HepG2 (cell line): ENCODE data around the gene HRH3. TPM values are rescaled to one million over a fixed set of nuclear protein-coding genes. Genes with fewer than 3 reads are reported as not detected.
A peak's percentile ranks its signal among the peaks of the same experiment; 100 is the strongest.

Experiments
- ATAC-seq: fragments of 200-7000 bp; cut with Tn5 transposase; 3 replicates; pipeline ENCODE4 v1.9.1; 2020; ENCODE audit warnings: mild to moderate bottlenecking, moderate library complexity
- BruUV-seq: library from RNA; stranded (reverse); fragments of 400-500 nt; replicated peaks from 2 replicates; lab custom pipeline; 2021; lab: Mats Ljungman, UMichigan
- CTCF ChIA-PET: fragments of 300-600 bp; formaldehyde crosslinking; extraction: SDS; loops from one replicate; lab custom pipeline; 2021; ENCODE audit warnings: low total read pairs, inconsistent platforms, low intra/inter-chr PET ratio; lab: Yijun Ruan, JAX
- POLR2A ChIA-PET: fragments of 350-600 bp; sonication (Branson Sonifier 250); formaldehyde crosslinking; loops from one replicate; lab custom pipeline; 2020; ENCODE audit warnings: antibody characterized with exemption, inconsistent platforms; lab: Yijun Ruan, JAX
- DNase-seq: peaks from one replicate; pipeline ENCODE4 v3.0.0-alpha.2; 2015; ENCODE audit warnings: low spot score
- FAIRE-seq: peaks from 3 replicates; lab custom pipeline; 2011; peaks lifted over from hg19 to GRCh38; lab: Jason Lieb, UNC
- H2AFZ ChIP-seq: one replicate; pipeline ENCODE4 v1.6.1; 2011; ENCODE audit warnings: low read length, inconsistent platforms
- H3K27ac ChIP-seq: fragments of 300-600 bp; 3 replicates; pipeline ENCODE4 v1.8.0; 2011; ENCODE audit warnings: mixed run types, mild to moderate bottlenecking, mixed read lengths, low read length, inconsistent platforms; ENCODE audit not compliant: insufficient read depth; ENCODE audit errors: extremely low read length
- H3K27me3 ChIP-seq, 2 experiments: fragments of 200-600 bp in 1 of 2; 2 replicates in 1 of 2; 3 replicates in 1 of 2; pipeline versions ENCODE4 v1.6.0 to v1.8.0; 2011; ENCODE audit warnings: low read length in 2 of 2, mild to moderate bottlenecking in 2 of 2, moderate library complexity in 2 of 2, inconsistent platforms in 1 of 2; ENCODE audit not compliant: insufficient read depth in 2 of 2, control insufficient read depth in 1 of 2
- H3K36me3 ChIP-seq, 2 experiments: fragments of 200-600 bp in 1 of 2; replicated peaks in 1 of 2; 2 replicates in 1 of 2; 3 replicates in 1 of 2; pipeline versions ENCODE4 v1.5.1 to v1.8.0; 2011; ENCODE audit warnings: low read length in 2 of 2, inconsistent platforms in 1 of 2; ENCODE audit not compliant: insufficient read depth in 2 of 2, control insufficient read depth in 1 of 2
- H3K4me1 ChIP-seq: 2 replicates; pipeline ENCODE4 v1.5.1; 2012; ENCODE audit warnings: low read length, inconsistent platforms; ENCODE audit not compliant: insufficient read depth
- H3K4me2 ChIP-seq: 2 replicates; pipeline ENCODE4 v1.6.0; 2011; ENCODE audit warnings: low read depth, low read length, inconsistent platforms
- H3K4me3 ChIP-seq, 3 experiments: fragments of 200-600 bp in 1 of 3; sonication (generic), shearing (Covaris generic) in 1 of 3; replicated peaks in 1 of 3; 2 replicates each; pipeline ENCODE4 v1.5.1; 2011 to 2016; ENCODE audit warnings: low read length in 3 of 3, inconsistent platforms in 2 of 3, low read depth in 2 of 3, mild to moderate bottlenecking in 2 of 3, control low read depth in 1 of 3, mixed read lengths in 1 of 3; ENCODE audit not compliant: insufficient read depth in 1 of 3
- H3K79me2 ChIP-seq: one replicate; pipeline ENCODE4 v1.6.1; 2011; ENCODE audit warnings: low read length, inconsistent platforms; ENCODE audit not compliant: insufficient read depth
- H3K9ac ChIP-seq: 2 replicates; pipeline ENCODE4 v1.6.0; 2011; ENCODE audit warnings: mild to moderate bottlenecking, low read depth, low read length, inconsistent platforms; ENCODE audit not compliant: insufficient read depth
- H3K9me3 ChIP-seq: 2 replicates; pipeline ENCODE4 v1.5.1; 2012; ENCODE audit warnings: mild to moderate bottlenecking, low read length
- H4K20me1 ChIP-seq: 2 replicates; pipeline ENCODE4 v1.6.0; 2011; ENCODE audit warnings: inconsistent platforms, mild to moderate bottlenecking, low read length, moderate library complexity; ENCODE audit not compliant: insufficient read depth
- BRD4 ChIP-seq: sonication (generic); formaldehyde crosslinking; IDR thresholded peaks from 2 replicates; pipeline ENCODE4 v1.4.0; 2020; ENCODE audit warnings: missing genetic modification reagents
- HES4 ChIP-seq: sonication (generic); formaldehyde crosslinking; IDR thresholded peaks from 2 replicates; pipeline ENCODE4 v1.9.0; 2021; ENCODE audit warnings: mild to moderate bottlenecking, missing genetic modification reagents, borderline replicate concordance
- MYC ChIP-seq: sonication (generic); formaldehyde crosslinking; IDR thresholded peaks from 2 replicates; pipeline ENCODE4 v1.9.0; 2021; ENCODE audit warnings: missing genetic modification reagents, borderline replicate concordance
- POLR2AphosphoS2 ChIP-seq: IDR thresholded peaks from 2 replicates; pipeline ENCODE4 v1.6.1; 2011; ENCODE audit warnings: low read depth, low read length, improper control_type of control experiment
- RBAK ChIP-seq: sonication (generic); formaldehyde crosslinking; IDR thresholded peaks from 2 replicates; pipeline ENCODE4 v1.5.1; 2020; ENCODE audit warnings: mild to moderate bottlenecking, missing genetic modification reagents
- SIX1 ChIP-seq: sonication (generic); formaldehyde crosslinking; IDR thresholded peaks from 2 replicates; pipeline ENCODE4 v1.4.0; 2020; ENCODE audit warnings: missing genetic modification reagents, borderline replicate concordance
- TAF1 ChIP-seq: sonication (generic); formaldehyde crosslinking; IDR thresholded peaks from 2 replicates; pipeline ENCODE4 v1.4.0; 2020; ENCODE audit warnings: missing genetic modification reagents
- ZNF331 ChIP-seq: sonication (generic); formaldehyde crosslinking; IDR thresholded peaks from 2 replicates; pipeline ENCODE4 v1.4.0; 2020; ENCODE audit warnings: missing genetic modification reagents
- ZNF562 ChIP-seq: sonication (generic); formaldehyde crosslinking; IDR thresholded peaks from 2 replicates; pipeline ENCODE4 v1.8.0; 2022; ENCODE audit warnings: missing genetic modification reagents, borderline replicate concordance
- ZNF569 ChIP-seq: sonication (generic); formaldehyde crosslinking; IDR thresholded peaks from 2 replicates; pipeline ENCODE4 v1.5.0; 2020; ENCODE audit warnings: mild to moderate bottlenecking, missing genetic modification reagents, moderate library complexity, borderline replicate concordance
- ZNF768 ChIP-seq: sonication (generic); formaldehyde crosslinking; IDR thresholded peaks from 2 replicates; pipeline ENCODE4 v1.4.0; 2020; ENCODE audit warnings: missing genetic modification reagents
- ZNF790 ChIP-seq: sonication (generic); formaldehyde crosslinking; IDR thresholded peaks from 2 replicates; pipeline ENCODE4 v1.8.0; 2022; ENCODE audit warnings: missing genetic modification reagents, mild to moderate bottlenecking, borderline replicate concordance
- WGBS: methylation state at CpG from one replicate; pipeline ENCODE4 v1.1.6; 2017; ENCODE audit warnings: low lambda C conversion rate; 5-methylcytosine and 5-hydroxymethylcytosine counted together
- in situ Hi-C: cut with HindIII; loops from 2 replicates; pipeline ENCODE4 v1.10.0; 2017; ENCODE audit warnings: low pct_unique_long_range_greater_than_20kb; ENCODE audit not compliant: extremely low pct_ligation_motif_present
- intact Hi-C: fragments of 100-400 bp; cut with micrococcal nuclease; formaldehyde crosslinking; loops from one replicate; pipeline ENCODE4 v1.10.0; 2022; ENCODE audit not compliant: unreplicated experiment
- polyA plus RNA-seq, 8 experiments: library from polyadenylated mRNA; depleted of rRNA in 3 of 8; stranded (reverse) in 7 of 8; unstranded in 1 of 8; fragments of >200 nt; fragmentation: Illumina TruSeq in 4 of 8; extraction: Trizol in 4 of 8; gene quantifications; 2 replicates each; pipeline versions ENCODE4 v1.2.1 to v1.2.3, GENCODE V29; 2011 to 2016; ENCODE audit warnings: low read depth in 4 of 8, missing spikeins in 1 of 8, mixed read lengths in 1 of 8; ENCODE audit not compliant: insufficient read depth in 1 of 8
- total RNA-seq, 5 experiments: library from RNA; depleted of rRNA; stranded (reverse); fragments of >200 nt; fragmentation: Illumina TruSeq; extraction: Trizol; gene quantifications; 2 replicates each; pipeline ENCODE4 v1.2.3, GENCODE V29; 2016; ENCODE audit warnings: low read depth in 1 of 5
- TF ChIP-seq, protein P1 (sequence below): sonication (generic); formaldehyde crosslinking; IDR thresholded peaks from 2 replicates; pipeline ENCODE4 v1.4.0; 2020; ENCODE audit warnings: missing genetic modification reagents
- TF ChIP-seq, protein P2 (sequence below): sonication (generic); formaldehyde crosslinking; IDR thresholded peaks from 2 replicates; pipeline ENCODE4 v1.8.0; 2022; ENCODE audit warnings: missing genetic modification reagents, mild to moderate bottlenecking, inconsistent platforms, borderline replicate concordance
- TF ChIP-seq, protein P3 (sequence below): sonication (generic); formaldehyde crosslinking; IDR thresholded peaks from 2 replicates; pipeline ENCODE4 v1.8.1; 2023; ENCODE audit warnings: mild to moderate bottlenecking, moderate library complexity, missing genetic modification reagents

The HRH3 gene
- total and polyA plus RNA-seq, 2 of the 13 experiments (the other 11 are each of a cell fraction or from before 2014, with no cell fraction given), result 0.18 TPM; not detected in 1

DNA sequence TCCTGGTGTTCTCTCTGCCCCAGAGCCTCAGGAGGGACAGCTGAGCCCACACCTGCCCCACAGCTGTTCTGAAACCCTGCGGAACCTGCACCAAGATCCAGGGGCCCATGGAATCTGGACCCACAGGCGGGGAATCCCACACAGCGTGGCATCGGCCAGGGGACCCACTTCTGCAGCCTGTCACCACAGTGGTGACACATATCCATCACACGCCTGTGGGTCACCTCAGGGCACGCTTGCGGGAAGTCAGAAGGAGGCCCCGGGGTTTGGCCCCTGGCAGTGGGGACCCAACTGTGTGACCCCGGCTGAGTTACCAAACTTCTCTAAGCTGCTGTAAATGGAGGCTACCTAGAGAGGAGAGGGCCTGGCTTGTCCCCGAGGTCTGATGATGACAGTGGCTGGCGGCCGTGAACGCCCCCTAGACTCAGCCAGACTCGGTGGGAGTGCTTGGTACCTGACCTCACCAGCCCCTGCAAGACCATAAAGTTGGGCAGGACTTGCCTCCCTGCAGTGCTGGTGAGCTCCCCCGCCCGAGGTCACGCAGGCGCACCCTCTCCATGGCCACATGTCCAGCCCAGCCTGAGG, 2.3 kb upstream of the HRH3 start (continued):
- TF ChIP-seq, protein P1, sequence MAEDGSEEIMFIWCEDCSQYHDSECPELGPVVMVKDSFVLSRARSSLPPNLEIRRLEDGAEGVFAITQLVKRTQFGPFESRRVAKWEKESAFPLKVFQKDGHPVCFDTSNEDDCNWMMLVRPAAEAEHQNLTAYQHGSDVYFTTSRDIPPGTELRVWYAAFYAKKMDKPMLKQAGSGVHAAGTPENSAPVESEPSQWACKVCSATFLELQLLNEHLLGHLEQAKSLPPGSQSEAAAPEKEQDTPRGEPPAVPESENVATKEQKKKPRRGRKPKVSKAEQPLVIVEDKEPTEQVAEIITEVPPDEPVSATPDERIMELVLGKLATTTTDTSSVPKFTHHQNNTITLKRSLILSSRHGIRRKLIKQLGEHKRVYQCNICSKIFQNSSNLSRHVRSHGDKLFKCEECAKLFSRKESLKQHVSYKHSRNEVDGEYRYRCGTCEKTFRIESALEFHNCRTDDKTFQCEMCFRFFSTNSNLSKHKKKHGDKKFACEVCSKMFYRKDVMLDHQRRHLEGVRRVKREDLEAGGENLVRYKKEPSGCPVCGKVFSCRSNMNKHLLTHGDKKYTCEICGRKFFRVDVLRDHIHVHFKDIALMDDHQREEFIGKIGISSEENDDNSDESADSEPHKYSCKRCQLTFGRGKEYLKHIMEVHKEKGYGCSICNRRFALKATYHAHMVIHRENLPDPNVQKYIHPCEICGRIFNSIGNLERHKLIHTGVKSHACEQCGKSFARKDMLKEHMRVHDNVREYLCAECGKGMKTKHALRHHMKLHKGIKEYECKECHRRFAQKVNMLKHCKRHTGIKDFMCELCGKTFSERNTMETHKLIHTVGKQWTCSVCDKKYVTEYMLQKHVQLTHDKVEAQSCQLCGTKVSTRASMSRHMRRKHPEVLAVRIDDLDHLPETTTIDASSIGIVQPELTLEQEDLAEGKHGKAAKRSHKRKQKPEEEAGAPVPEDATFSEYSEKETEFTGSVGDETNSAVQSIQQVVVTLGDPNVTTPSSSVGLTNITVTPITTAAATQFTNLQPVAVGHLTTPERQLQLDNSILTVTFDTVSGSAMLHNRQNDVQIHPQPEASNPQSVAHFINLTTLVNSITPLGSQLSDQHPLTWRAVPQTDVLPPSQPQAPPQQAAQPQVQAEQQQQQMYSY, result no peak
- TF ChIP-seq, protein P2, sequence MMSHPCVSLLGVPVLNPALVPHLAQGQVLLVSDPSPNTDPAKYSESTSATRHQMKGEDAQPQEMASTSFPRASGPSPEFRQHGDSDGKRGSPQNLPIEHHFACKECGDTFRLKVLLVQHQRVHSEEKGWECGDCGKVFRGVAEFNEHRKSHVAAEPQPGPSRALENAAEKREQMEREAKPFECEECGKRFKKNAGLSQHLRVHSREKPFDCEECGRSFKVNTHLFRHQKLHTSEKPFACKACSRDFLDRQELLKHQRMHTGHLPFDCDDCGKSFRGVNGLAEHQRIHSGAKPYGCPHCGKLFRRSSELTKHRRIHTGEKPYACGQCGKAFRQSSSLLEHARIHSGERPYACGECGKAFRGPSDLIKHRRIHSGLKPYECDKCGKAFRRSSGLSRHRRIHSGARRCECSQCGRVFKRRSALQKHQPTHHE (CRISPR knock-in tag), result no peak
- TF ChIP-seq MYC (CRISPR knock-in tag) (0 out of 2 replicates have a peak, but pooled peaks have one; percentile 10), ZNF768 (CRISPR knock-in tag) (peak; percentile 37; the same call in 1 of the 2 replicates)
- TF ChIP-seq, all 625 proteins: peak for 5

DNA sequence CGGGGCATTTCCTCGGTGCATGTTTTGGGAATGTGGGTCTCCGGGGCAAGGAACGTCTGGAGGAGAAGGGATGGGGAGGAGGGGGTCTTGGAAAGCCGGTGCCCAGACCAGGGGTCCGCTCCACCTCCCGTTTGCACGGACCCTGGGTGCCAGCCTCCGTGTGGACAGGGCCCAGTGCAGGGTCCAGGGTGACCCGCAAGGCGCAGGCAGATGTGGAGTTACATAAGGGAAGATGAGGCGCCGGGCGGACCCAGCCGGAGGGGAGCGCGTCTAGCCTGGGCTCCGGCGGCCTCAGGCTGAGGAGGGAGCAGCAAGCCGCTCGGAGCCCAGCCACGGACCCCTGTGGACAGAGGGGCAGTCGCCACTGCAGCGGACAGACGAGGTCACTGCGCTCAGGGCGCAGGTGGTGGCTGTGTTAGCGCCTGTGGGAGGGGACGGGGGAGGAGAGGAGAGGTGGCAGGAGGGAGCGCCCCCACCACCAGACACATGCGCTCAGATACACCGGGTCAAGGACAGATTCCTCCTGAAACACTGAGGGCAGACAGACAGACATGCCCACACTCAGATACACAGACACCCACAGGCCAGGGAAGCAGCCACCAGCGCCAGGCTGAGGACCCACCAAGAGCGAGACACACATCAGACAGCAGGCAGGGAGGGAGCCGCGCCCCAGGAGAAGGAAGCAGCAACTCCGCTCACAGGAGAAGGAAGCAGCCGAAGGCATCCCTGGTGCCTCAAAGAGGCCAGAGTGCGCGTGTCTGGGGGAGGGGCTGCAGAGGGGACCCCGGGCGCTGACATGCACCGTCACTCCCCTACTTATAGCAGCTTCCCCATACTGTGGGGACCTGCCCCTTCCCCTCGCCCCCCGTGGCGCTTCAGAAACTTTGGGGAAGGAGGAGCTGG, 839 bp upstream of the HRH3 start:
- ATAC-seq, result peak; percentile 11
- no peaks in the 10 kb centered on the region for H3K9me3 ChIP-seq
- 20% methylated on average over 40 of the region's 46 CpGs for WGBS
- peak overlapping the region; percentile 48 for H3K4me2 ChIP-seq
- no TSS peak for BruUV-seq
- H3K27me3 ChIP-seq, result peaks cover 67 to 92% of the 10 kb centered on the region in 2 experiments
- in situ Hi-C loops, result no loop called here
- intact Hi-C loops, result no loop called here
- no peak overlapping the region for H3K9ac ChIP-seq
- peaks cover 38% of the 10 kb centered on the region; the same call in 1 of the 2 replicates for H4K20me1 ChIP-seq
- no peaks in the 10 kb centered on the region for H3K36me3 ChIP-seq
- H3K4me1 ChIP-seq, result peaks cover 41% of the 10 kb centered on the region
- POLR2A ChIA-PET, result no interaction called here
- no peaks in the 10 kb centered on the region for H3K79me2 ChIP-seq
- CTCF ChIA-PET, result no interaction called here
- DNase-seq, result no peak
- peak overlapping the region in 1 of 3 experiments; percentile 30; a peak in 1 of 6 replicates for H3K4me3 ChIP-seq
- H2AFZ ChIP-seq, result no peak overlapping the region
- H3K27ac ChIP-seq, result no peak overlapping the region
- no peak for FAIRE-seq
- TF ChIP-seq ZNF562 (CRISPR knock-in tag) (no peak), BRD4 (CRISPR knock-in tag) (no peak), ZNF331 (CRISPR knock-in tag) (no peak), ZNF790 (CRISPR knock-in tag) (0 out of 2 replicates have a peak, but pooled peaks have one; percentile 18), POLR2AphosphoS2 (no peak), HES4 (CRISPR knock-in tag) (0 out of 2 replicates have a peak, but pooled peaks have one; percentile 2), RBAK (CRISPR knock-in tag) (peak; percentile 53; the same call in 1 of the 2 replicates), SIX1 (CRISPR knock-in tag) (no peak), TAF1 (no peak), ZNF569 (CRISPR knock-in tag) (no peak)
- TF ChIP-seq, protein P3, sequence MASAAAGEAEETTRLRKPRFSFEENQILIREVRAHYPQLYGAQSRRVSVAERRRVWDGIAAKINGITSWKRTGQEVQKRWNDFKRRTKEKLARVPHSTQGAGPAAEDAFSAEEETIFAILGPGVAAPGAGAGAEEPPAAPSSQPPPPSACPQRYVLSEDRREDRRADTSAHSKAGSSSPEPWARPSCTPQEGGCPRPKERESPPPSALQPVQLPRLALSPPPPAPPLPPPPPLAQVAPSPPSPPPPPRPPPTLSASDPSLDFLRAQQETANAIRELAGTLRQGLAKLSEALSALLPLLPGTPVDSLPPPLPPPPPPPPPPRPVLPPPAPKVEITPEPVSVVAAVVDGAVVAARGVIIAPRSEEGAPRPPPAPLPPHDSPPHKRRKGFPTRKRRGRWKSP (CRISPR knock-in tag), result peak; percentile 53; the same call in 1 of the 2 replicates
